Activated CD8-positive, alpha-beta memory T cell treated with anti-CD3 and anti-CD28 coated beads, Interleukin-2, amount 50 U/mL, for 1 hour (primary cell): Measurements from ENCODE around the gene CENPK.
A peak's percentile ranks its signal among the peaks of the same experiment; 100 is the strongest.
"Not testable (repeated sequence)": the region's sequence is repeated elsewhere in the genome, so short reads cannot be mapped to it uniquely, and the experiment has no call there.

Source experiments
- DNase-seq: peaks from one replicate; pipeline ENCODE4 v3.0.0-alpha.2; 2020; ENCODE audit errors: extremely low read depth

CENPK gene, protein sequence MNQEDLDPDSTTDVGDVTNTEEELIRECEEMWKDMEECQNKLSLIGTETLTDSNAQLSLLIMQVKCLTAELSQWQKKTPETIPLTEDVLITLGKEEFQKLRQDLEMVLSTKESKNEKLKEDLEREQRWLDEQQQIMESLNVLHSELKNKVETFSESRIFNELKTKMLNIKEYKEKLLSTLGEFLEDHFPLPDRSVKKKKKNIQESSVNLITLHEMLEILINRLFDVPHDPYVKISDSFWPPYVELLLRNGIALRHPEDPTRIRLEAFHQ

DNA sequence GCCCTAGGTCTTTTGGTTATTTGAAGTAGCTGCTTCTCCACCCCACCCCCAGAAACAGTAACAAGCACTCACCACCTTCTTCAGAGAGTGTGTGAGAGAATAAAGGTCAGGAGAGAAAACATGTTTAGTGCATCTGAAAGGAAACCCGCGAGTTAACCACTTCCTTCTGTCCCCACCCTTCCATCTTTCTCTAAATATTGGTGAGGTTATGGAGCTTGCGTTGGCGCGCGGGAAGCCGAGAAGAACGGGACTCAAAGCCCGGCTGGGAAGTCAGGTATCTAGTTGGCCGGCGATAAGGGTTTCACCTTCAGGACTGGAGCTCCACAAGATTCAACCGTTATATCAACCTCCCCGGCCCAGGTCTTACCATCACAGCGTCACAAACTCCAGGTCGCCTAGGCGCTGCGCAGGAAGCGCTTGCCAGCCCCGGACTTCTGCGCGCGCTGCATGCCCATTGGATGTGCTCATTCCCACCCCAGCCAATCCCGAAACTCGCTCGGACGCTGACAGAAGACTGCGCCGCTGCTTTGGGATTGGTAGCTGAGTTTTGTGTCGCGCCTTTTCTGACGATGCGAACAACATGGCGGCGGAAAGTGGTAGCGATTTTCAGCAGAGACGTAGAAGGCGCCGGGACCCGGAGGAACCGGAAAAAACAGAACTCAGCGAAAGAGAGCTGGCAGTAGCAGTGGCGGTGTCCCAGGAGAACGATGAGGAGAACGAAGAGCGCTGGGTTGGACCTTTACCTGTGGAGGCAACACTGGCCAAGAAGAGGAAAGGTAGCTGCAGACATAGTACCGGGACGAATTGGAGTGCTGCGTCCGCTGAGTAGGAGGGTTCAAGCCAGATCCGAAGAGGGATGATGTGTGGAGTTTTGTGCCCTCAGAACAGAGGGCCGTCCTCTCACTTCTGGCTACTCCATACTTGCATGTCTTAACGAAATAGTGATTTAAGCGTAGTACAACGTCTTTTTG, at the start of gene CENPK, which contains the start of gene PPWD1:
CENPK (minus strand) TSS at position 438 of the 971 bp plus-strand sequence. CDS start 8,261 bp downstream, outside the sequence.
PPWD1 (plus strand) TSS at position 566 of the 971 bp plus-strand sequence; CDS start at position 581, 15 bp downstream.
- DNase-seq: peak; percentile 91

DNA sequence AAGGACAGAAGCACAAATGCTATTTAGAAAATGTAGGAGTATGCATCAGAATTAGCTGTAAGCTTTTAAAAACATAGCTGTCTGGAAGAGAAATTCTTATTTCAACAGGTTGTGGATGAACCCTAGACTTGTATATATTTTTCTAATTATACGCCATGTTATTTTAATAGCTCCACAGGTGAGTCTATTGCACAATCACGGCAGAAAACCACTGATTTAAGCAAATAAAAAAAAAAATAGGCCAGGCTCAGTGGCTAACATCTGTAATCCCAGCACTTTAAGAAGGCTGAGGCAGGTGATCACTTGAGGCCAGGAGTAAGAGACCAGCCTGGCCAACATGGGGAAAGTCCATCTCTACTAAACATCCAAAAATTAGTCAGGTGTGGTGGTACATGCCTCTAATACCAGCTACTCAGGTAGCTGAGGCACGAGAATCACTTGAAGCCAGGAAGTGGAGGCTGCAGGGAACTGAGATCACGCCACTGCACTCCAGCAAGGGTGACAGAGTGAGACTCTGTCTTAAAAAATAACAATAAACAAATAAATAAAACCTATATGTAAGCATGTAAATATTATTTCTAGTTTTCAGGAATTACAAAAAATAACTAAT, 49.4 kb upstream of the CENPK start:
- DNase-seq: no peak

DNA sequence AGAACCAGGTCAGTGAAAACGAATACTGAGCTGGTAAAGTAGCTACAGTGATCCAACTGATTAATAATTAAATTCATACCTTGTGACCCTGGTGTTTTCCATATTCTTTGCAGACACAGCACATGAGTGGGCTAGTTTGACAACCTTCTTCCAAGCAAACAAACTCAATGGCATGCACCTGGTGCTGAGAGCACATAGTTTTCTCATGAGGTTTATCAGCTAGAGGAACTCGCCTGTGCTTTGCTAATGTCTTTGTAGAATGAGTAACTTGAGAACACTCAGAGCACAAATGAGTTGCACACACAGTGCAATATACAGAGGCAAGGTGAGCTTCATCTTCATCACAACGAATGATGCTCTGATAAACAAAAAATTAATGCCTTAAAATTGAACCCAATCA, 48.6 kb upstream of the CENPK start:
- no peak for DNase-seq

DNA sequence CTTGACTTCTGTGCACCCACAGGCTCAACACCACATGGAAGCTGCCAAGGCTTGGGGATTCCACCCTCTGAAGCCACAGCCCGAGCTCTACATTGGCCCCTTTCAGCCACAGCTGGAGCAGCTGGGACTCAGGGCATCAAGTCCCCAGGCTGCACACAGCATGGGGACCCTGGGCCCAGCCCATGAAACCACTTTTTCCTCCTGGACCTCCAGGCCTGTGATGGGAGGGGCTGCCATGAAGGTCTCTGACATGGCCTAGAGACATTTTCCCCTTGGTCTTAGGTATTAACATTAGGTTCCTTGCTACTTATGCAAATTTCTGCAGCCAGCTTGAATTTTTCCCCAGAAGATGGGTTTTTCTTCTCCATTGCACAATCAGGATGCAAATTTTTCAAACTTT, 38.8 kb upstream of the CENPK start:
- DNase-seq: not testable (repeated sequence)

DNA sequence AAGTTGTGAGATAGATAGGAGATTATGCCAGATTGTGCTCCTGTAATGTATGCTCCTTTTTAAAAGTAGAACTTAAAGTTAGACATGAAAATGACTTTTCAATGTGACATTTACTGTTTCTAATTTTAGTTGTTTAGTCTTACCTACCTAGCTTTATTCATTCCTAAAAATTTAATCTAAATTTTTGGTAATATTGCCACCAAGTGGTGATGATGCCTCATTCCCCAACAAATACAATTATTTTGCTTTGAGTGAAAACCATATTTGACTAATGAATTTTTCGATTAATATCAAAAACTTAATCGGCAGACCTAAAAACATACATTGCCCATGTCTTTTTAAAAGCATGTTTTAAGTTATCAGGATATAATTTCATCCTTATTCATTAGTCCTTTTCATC, 25.7 kb upstream of the CENPK start:
- DNase-seq: no peak

DNA sequence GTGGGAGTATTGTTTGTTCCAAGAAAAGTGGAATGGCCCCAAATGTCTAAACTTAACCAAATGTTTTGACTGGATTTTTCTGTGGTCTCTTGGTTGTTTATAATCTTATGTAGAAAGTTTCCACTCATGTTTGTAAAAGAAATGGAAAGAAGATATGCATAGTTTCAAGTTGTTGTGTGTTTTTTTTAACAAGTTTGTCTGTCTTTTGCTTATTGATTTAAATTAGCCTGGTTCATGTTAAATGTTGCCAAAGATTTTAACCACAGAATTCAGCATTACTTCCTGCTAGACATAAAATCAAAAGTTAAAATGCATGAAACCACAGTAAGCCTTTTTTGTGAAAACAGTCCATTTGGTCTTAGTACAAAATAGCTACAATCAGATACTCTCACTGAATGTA, 14.2 kb upstream of the CENPK start:
- DNase-seq: no peak

DNA sequence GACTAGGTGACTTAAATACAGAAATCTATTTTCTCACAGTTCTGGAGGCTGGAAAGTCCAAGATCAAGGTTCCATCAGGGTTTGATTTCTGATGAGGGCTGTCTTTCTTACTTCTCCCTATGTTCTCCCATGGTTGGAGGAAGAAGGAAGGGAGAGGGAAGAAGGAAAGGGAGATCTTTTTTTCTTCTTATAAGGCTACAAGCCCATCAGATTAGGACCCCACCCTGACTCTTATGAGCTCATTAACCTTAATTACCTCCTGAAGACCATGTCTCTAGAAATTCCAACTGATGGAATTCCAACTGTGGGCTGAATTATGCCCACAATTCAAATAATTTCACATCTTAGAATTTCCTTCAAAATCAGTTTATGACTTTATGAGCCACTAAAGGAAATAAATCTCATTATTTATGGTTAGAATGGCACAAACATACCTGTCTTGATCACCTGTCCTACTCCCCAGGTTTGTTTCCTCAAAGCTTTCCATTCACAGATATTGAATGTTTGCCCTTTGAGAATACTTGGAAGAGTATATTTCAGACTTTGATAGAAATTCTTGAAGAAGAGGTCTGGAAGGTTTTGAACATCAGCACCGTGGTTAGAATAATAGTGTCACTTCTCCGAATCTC, 7.7 kb upstream of the CENPK start:
- no peak for DNase-seq

DNA sequence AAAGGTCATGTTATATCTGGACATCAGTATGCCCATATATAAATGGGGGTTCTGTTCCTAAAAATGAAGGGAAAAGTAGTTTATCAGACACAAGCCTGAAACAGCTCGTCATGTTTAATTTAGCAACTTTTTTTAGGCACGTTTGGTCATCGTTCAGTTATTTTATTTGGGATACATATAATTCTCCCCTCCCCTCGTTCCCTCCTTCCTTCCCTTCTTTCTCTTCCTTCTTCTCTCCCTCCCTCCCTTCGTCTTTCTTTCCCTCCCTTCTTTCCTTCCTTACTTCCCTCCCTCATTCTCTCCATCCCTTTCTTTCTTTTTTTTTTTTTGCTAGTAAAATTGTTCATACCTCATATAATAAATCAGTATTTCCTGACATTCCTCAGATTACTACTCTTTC, 3.5 kb upstream of the CENPK start:
- DNase-seq: no peak

DNA sequence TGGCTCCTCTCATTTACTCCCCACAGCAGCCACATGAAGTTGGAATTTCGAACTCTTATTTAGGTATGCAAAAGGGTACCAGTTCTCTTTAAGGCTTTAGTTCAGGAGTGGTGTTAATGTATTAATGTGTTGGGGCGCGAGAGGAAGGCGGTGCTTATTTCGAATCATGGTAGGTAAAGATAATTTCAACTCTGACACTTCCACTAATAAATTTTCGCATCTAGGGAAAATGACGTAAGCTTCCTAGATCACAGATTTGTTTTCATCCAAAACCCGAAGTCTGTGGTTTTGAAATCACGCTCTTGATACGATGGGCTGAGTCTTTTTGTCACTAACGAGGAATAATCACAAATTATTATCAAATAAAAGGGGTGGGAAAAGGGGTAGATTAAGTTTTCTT, 809 bp upstream of the CENPK start:
- DNase-seq: no peak

DNA sequence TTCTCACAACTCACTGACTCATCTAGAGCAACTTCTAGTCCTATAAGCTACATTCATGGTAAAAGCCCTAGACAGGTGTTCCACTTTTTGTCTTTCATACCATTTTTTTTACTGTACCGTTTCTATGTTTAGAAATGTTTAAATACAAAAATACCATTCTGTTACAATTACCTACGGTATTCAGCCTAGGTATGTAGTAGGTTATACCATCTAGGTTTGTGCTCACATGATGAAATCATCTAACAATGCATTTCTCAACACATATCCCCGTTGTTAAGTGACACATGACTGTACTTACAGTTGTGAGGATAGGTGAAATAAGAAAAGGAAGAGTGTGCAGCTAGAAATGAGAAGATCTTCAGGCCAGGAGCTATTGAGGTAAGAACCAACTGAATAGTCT, 6.2 kb downstream of the CENPK start:
- no peak for DNase-seq

DNA sequence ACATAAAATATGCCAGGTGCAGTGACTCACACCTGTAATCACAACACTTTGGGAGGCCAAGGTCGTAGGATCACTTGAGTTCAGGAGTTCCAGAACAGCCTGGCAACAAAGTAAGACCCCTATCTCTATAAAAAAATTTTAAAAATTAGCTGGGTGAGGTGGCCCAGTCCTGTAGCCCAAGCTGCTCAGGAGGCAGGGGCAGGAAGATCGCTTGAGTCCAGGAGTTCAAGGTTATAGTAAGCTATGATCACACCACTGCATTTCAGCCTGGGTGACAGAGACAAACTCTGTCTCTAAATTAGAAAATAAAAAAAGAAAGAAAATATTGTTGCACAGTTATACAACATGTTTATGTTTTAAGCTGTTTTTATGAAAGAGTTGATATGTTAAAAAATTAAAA, 6.8 kb downstream of the CENPK start:
- no peak for DNase-seq

DNA sequence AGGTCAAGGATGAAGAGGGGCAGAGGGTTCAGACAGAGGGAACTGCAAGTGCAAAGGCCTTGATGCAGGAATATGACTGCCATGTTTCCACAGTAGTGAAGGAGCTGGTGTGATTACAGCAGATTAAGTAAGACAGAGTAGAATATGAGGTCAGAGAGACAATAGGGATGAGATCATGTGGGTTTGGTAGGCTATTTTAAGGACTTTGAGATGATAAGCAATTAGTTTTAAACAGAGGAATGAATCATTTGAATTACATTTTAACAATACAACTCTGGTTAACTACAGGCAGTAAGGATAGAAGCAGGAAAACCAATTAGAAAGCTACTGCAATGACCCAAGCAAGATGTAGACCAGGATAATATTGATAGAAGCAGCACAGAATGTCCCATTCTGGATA, 7.7 kb downstream of the CENPK start:
- no peak for DNase-seq

DNA sequence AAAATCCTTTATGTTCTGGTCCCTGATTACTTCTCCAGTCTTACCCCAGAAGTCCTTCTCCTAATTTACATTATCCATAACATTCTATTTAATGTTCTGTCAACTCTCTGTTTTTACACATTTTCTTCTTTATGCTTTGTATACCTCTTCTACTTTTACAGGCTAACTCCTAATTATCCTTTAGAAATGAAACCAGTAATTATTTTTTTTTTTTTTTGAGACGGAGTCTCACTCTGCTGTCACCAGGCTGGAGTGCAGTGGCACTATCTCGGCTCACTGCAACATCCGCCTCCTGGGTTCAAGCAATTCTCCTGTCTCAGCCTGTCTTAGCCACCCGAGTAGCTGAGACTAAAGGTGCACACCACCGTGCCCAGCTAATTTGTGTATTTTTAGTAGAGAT, 9.0 kb downstream of the CENPK start:
- DNase-seq: no peak

DNA sequence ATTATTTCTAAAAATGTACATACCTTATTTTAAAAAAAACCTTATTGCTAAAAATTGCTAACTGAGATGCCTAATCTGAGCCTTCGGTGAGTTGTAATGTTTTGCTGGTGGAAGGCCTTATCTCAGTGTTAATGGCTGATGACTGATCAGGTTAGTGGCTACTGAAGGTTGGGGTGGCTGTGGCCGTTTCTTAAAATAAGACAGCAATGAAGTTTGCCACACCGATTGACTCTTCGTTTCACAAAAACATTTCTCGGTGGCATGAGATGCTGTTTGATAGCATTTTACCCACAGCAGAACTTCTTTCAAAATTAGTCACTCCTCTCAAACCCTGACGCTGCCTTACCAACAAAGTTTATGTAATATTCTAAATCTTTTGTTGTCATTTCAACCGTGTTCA, 14.7 kb downstream of the CENPK start:
- no peak for DNase-seq

DNA sequence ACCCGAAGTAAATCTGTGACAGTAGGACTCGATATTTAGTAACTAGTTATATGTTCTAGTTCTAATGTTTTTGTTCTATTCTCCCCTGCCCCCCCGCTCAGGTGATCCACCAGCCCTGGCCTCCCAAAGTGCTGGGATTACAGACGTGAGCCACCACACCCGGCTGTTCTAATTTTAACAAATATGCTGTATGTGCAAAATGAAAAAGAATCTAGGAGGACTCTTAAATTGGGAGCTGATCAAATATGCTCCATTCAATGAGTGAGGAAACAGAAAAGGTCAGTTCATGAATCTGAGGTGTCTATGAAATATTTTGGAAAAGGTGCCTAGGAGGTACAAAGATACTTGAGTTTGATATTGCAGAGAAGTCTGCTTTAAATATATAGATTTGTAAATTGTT, 16.8 kb downstream of the CENPK start:
- DNase-seq: no peak

DNA sequence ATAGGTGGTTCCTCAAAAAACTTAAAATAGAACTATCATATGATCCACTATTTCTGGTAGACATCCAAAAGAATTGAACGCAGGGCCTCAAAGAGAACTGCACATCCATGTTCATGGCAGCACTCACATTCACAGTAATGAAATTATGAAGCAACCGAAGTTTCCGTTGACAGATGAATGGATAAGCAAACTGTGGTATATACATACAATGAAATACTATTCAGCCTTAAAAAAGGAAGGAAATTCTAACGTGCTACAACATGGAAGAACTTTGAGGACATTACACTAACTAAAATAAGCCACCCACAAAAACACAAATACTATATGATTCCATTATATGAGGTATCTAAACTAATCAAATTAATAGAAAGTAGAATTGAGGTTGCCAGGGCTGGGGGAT, 18.5 kb downstream of the CENPK start:
- no peak for DNase-seq

DNA sequence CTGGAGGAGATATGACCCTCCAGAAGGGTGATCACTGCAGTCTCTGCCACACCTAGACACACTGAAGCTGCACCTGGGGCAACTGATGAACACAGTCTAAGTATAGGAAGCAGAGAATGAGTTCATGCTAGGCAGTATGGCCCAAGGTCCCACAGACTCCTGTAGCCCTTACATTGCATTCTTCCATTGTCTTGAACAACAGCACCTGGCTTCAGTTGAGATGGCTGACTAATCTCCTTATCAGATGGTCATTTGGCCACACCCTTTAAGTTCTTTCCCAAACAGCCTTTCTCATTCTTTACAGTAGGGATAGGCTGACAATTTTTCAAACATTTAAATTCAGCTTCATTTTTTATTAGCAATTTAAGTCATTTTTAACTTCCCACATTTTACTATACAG, 23.1 kb downstream of the CENPK start:
- no peak for DNase-seq

DNA sequence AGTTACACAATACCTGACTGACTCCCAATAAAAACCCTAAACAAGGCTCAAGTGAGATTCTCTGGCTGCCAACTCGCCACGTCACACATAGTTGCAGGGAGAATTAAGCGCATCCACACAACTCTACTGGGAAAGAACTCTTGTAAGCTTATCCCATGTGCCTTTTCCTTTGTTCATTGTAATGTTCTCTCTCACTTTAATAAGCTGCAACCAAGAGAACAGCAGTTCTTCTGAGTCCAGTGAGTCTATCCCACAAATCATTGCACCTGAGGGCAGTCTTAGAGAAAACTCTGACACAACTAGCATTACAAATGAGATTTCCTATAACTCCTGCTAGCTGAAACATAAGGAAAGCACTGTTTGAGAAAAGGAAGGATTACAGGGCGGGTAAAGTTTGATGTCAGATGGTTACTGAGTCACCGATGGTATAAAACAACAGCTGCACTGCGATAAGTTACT, 27.4 kb downstream of the CENPK start:
- no peak for DNase-seq

DNA sequence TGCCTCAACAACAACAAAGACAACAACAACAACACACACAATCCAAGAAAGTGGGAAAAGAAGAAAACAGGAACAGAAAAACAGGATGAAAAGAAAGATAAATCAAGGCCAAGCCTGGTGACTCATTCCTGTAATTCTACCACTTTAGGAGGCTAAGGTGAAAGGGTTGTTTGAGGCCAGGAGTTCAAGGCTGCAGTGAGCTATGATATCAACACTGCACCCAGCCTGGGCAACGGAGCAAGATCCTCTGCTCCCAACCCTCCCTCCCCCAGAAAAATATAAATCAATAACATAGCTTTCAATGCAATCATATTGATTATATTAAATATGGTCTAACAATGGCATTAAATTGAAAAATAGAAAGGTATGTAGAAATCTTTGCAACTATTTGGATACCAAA, 32.1 kb downstream of the CENPK start:
- no peak for DNase-seq

DNA sequence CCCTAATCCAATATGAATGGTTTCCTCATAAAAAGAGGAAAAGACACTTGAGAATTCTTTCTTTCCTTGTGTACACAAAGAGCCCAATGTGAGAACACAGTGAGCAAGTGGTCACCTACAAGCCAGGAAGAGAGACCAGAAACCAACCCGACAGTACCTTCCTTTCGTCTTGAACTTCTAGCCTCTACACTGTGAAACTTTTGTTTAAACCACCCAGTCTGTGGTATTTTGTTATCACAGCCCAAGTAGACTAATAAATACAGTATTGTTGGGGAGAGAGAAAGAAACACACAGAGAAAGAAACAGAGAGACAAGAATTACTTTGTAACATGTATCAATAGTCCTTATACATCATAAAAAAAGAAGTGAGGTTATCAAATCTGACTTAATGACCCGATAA, 37.2 kb downstream of the CENPK start:
- DNase-seq: no peak

DNA sequence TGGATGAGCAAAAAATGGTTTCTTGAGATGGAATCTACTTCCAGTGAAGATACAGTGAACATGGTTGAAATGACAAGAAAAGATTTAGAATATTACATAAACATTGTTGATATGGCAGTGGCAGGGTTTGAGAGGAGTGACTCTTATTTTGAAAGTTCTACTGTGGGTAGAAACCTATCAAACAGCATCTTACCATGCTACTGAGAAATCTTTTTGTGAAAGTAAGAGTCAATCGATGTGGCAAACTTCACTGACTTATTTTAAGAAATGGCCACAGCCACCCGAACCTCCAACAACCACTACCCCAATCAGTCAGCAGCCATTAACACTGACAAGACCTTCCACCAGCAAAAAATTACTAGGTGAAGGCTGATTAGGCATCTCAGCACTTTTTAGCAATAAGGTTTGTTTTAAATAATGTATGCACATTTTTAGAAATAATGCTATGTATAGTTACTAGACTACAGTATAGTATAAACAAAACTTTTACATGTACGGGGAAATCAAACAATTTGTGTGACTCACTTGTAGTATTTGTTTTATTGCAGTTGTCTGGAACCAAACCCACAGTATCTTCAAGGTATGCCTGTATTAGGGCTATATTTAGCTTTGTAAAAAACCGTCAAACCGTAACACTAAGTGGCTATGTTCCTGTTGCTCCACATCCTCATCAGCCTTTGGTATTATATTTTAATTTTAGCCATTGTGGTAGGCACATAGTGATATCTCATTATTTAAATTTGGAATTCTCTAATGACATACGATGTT, 50.6 kb downstream of the CENPK start:
- no peak for DNase-seq
